ENCODE measurements around the gene PCK2. TPM values are rescaled to one million over a fixed set of nuclear protein-coding genes. Genes with fewer than 3 reads are reported as not detected.
A peak's percentile ranks its signal among the peaks of the same experiment; 100 is the strongest.

PCK2 gene
- total and polyA plus RNA-seq, 12 donors, result 4.4 to 37.0 (median 17.8) TPM

DNA sequence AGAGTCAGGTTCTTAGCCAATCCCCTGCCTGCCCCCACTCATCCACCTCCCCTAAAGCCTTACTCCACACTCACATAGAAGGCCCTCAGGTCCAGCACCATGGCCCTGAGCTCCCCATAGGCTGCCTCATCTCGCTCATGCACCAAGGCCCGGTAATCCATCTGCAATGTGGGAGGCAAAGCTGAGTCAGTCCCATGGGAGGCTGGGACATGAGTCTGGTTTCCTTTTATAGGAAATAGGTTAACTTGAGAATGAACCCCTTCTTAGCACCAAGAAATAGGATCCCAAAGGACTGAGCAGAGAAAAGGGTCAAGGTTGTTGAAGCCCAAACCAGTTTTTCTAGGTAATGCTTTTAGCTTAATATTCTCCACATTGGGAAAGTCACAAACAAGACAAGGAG, 49.4 kb downstream of the PCK2 start:
- no peak overlapping the region for H3K4me3 ChIP-seq
- peaks cover 0 to 37% of the 10 kb centered on the region in 2 donors for H3K36me3 ChIP-seq (replicated peaks in 1 of 2)
- TF ChIP-seq POLR2A (IDR thresholded peaks at IDR 0.05), result no peak
- TF ChIP-seq, protein P1, sequence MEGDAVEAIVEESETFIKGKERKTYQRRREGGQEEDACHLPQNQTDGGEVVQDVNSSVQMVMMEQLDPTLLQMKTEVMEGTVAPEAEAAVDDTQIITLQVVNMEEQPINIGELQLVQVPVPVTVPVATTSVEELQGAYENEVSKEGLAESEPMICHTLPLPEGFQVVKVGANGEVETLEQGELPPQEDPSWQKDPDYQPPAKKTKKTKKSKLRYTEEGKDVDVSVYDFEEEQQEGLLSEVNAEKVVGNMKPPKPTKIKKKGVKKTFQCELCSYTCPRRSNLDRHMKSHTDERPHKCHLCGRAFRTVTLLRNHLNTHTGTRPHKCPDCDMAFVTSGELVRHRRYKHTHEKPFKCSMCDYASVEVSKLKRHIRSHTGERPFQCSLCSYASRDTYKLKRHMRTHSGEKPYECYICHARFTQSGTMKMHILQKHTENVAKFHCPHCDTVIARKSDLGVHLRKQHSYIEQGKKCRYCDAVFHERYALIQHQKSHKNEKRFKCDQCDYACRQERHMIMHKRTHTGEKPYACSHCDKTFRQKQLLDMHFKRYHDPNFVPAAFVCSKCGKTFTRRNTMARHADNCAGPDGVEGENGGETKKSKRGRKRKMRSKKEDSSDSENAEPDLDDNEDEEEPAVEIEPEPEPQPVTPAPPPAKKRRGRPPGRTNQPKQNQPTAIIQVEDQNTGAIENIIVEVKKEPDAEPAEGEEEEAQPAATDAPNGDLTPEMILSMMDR (IDR thresholded peaks at IDR 0.05), result no peak
- no peak for DNase-seq
- no peaks in the 10 kb centered on the region for H3K27me3 ChIP-seq
- H3K9me3 ChIP-seq (replicated peaks in 1 of 3), result no peaks in the 10 kb centered on the region
- peaks cover 37 to 52% of the 10 kb centered on the region in 2 donors for H3K4me1 ChIP-seq (replicated peaks in 1 of 2)
- intact Hi-C loops (cut with DNase I), result no loop called here
- H3K27ac ChIP-seq, result peak overlapping the region in 1 of 5 donors; percentile 27
- 40 to 65% (median 64%) methylated on average over 1 to 2 of the region's 2 CpGs for WGBS, 4 donors

DNA sequence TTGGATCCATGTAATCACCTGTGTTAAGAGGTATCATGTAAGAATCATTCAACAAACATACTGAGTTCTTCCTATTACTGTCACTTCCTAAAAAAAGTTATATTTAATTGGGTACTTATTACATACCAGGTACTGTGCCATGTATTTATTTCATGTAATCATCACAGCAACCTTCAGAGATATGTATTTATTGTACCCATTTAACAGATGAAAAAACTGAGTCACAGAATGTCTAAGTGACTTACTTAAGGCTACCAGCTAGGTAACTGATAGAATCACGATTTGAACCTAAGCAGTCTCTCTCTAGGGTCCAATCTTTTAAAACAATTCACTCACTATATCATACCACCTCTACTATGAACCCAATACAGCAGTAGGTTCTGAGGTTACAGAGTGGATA, 50.3 kb downstream of the PCK2 start:
- intact Hi-C loops (cut with DNase I), result no loop called here
- DNase-seq, result no peak
- TF ChIP-seq POLR2A (IDR thresholded peaks at IDR 0.05), result no peak
- TF ChIP-seq, protein P1 (IDR thresholded peaks at IDR 0.05), result no peak
- H3K36me3 ChIP-seq (replicated peaks in 1 of 2), result peaks cover 0 to 37% of the 10 kb centered on the region in 2 donors
- peaks cover 34 to 50% of the 10 kb centered on the region in 2 donors for H3K4me1 ChIP-seq (replicated peaks in 1 of 2)
- 82 to 91% (median 88%) methylated on average over 1 of the region's 1 CpG for WGBS, 4 donors
- no peaks in the 10 kb centered on the region for H3K27me3 ChIP-seq
- no peaks in the 10 kb centered on the region for H3K9me3 ChIP-seq (replicated peaks in 1 of 3)
- H3K4me3 ChIP-seq, result no peak overlapping the region
- peak overlapping the region in 2 of 5 donors; percentile 2 to 92 for H3K27ac ChIP-seq

DNA sequence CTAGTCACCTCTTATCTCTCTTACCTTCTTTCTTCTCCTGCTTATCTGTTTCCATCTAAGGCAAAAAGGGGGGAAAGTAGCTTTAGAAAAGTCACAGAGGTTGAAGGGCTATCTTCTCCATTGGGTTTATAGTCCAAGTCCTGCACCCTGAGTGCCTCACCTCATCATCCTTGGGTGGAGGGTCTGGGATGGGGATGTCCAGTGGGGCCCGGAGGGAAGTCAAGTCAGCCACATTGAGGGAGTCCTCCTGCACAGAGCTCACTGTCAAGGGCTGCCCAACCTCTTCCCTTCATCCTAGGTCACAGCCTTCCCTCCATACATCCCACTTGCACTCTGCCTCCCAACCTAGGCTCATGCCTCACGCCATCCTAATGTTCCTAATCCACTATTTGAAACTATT, 51.1 kb downstream of the PCK2 start:
- Histone ChIP-seq H3K27ac (peak overlapping the region in 4 of 5 donors; percentile 82 to 92 (median 86)), H3K9me3 (replicated peaks in 1 of 3) (no peaks in the 10 kb centered on the region), H3K4me1 (replicated peaks in 1 of 2) (peaks cover 26 to 45% of the 10 kb centered on the region in 2 donors), H3K27me3 (no peaks in the 10 kb centered on the region), H3K36me3 (replicated peaks in 1 of 2) (peaks cover 0 to 42% of the 10 kb centered on the region in 2 donors), H3K4me3 (no peak overlapping the region)
- WGBS, 4 donors, result 43 to 90% (median 83%) methylated on average over 1 to 2 of the region's 2 CpGs
- TF ChIP-seq, protein P1 (IDR thresholded peaks at IDR 0.05), result no peak
- no peak for TF ChIP-seq POLR2A (IDR thresholded peaks at IDR 0.05)
- intact Hi-C loops (cut with DNase I), result no loop called here
- no peak for DNase-seq

DNA sequence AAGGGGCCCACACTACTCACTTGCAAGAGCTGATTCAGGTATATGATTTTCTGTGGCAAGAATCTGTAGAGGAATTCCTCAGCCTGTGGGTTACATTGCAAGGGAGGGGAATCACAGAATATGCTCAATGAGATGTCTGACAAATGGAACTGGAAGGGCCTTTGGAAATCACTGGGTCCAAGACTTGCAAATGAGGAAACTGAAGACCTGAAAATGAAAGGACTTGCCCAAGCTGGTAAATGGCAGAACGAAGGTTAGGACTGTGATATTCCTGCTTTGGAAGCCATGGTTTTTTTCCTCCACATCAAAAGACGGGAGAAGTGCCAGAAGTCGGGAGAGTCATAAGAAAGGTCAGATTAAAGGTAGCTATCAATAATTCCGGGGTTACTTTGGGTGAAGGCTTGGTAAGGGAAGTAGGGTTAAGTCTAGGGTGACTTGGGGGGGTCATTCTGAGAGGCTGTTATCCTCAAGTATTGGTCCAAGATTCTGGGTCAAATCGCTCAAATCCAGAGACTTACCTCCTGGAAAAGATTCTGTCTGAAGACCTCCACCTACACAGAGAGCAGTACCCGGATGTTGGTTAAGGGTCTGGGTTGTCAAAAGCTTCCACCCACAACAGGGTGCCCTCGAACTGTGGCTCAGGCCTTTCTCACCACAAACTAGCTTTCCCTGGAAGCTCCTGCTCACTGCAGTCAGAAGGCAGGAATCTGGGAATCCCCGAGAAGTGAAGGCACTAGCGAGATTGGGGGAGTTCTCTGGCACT, 51.8 kb downstream of the PCK2 start:
- Histone ChIP-seq H3K36me3 (replicated peaks in 1 of 2) (peaks cover 0 to 48% of the 10 kb centered on the region in 2 donors), H3K9me3 (replicated peaks in 1 of 3) (no peaks in the 10 kb centered on the region), H3K27me3 (no peaks in the 10 kb centered on the region), H3K4me1 (replicated peaks in 1 of 2) (peaks cover 22 to 42% of the 10 kb centered on the region in 2 donors), H3K27ac (peak overlapping the region; percentile 72 to 92 (median 84)), H3K4me3 (peak overlapping the region in 3 of 4 donors; percentile 42 to 99 (median 74))
- intact Hi-C loops (cut with DNase I), result no loop called here
- WGBS, 4 donors, result 6 to 12% (median 9%) methylated on average over 8 to 9 of the region's 9 CpGs
- no peak for TF ChIP-seq POLR2A (IDR thresholded peaks at IDR 0.05)
- TF ChIP-seq, protein P1 (IDR thresholded peaks at IDR 0.05), result no peak
- DNase-seq, result no peak

All from adrenal gland (tissue), 12 donors.